GM21381 (cell line): ENCODE data around the gene GALNT16.

Source experiments
- ATAC-seq: cut with Tn5 transposase; IDR thresholded peaks from one replicate; pipeline ENCODE4 v1.9.1; 2021; ENCODE audit warnings: mild to moderate bottlenecking, moderate library complexity; ENCODE audit not compliant: unreplicated experiment

GALNT16 gene

DNA sequence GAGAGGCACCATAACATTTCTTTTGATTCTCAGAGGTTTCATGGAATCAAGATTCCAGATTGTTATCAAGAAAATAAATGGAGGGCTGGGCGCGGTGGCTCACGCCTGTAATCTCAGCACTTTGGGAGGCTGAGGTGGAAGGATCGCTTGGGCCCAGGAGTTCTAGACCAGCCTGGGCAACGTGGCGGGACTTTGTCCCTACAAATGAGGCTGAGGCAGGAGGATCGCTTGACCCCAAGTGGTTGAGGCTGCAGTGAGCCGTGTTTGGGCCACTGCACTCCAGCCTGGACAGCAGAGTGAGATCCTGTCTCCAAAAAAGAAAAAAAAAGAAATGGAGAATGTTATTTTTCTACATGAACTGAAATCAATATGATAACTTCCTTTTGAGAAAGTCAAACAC is 139.8 kb downstream of the GALNT16 start:
- no peak for ATAC-seq

DNA sequence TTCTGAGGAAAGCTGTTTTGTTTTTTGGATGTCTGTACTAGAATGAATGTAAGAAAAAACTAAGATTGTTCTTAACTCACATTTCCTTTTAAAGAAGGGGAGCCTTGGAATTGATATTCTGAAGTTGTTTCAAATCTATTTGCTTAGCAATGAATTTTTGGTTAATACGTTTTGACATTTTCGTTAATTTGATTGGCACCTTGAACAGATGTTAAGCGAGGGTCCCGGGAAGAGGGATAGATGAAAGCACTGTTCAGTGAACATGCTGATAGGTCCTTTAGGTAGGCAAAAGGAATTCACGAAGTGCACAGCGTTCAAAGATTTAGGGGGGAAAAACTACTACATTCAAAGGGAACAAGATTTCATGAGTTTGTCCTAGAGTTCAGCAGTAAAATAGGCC is 140.2 kb downstream of the GALNT16 start:
- ATAC-seq, result no peak

GRCh38 chr14:69401841-69402240 is 141.9 kb downstream of the GALNT16 start:
- ATAC-seq, result no peak

- ATAC-seq, result no peak
Measured at GRCh38 chr14:69404478-69404877, 144.5 kb downstream of the GALNT16 start.

- ATAC-seq, result no peak
Measured at GRCh38 chr14:69404883-69405282, 144.9 kb downstream of the GALNT16 start.

GRCh38 chr14:69405762-69406161 is 145.8 kb downstream of the GALNT16 start:
- ATAC-seq, result no peak
